GM19463 (cell line): ENCODE measurements around the gene PARD3.

Experiments used
- ATAC-seq: cut with Tn5 transposase; IDR thresholded peaks from one replicate; pipeline ENCODE4 v1.9.1; 2021; ENCODE audit warnings: mild to moderate bottlenecking, moderate library complexity; ENCODE audit not compliant: unreplicated experiment

PARD3 gene

GRCh38 chr10:34334908-34335307 lies 480.2 kb downstream of the PARD3 start:
- no peak for ATAC-seq

DNA sequence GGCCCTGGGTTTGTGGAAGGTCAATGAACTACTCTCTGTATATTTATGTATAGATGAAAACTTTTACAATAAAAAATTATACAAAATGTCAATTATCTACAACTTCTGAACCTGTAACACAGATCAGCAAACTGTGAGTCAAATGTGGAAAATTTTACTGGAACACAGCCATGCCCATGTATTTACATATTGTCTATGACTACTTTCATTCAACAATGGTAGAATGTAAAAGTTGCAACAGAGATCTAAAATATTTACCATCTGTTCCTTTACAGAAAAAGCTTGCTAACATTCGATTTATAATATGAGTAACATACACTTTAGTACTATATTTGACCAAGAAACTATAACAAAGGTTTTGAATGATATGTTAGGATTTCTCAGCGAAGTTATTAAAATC lies 481.6 kb downstream of the PARD3 start:
- no peak for ATAC-seq

DNA sequence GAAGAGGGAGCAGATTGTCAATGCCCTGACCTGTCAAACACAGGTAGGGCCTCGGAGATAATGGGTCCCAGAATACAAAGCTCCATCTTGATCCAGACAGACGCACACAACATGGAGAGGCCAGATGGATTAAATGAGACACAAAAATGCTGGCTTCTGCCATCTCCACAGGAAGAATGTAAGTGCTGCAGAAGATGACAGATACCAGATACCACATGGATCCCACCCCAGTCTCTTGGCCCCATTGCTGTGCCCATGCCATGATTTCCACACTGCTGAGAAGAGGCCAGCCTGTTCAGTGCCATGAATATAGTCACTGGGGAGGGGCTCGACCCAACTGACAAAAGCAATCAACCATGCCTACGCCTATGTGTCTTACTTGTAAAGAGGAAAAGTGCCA lies 487.9 kb downstream of the PARD3 start:
- no peak for ATAC-seq

DNA sequence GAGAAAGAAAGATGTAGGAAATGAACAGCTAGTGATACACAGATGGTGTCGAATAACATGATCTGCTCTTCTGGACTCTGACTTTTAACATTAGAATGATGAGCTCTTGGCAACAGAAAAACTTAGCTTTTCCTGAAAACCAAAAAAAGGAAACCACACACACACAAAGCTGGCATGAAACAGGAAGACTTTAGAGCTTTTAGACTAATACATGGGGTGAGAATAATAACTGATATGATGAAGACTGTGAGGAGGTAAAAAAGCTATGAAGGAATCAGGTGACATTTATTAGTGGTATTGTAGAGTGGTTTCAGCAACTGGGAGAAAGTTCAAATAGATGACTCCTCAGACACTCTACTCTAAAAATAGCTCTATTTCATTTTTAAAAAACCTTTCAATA lies 491.9 kb downstream of the PARD3 start:
- ATAC-seq: no peak

DNA sequence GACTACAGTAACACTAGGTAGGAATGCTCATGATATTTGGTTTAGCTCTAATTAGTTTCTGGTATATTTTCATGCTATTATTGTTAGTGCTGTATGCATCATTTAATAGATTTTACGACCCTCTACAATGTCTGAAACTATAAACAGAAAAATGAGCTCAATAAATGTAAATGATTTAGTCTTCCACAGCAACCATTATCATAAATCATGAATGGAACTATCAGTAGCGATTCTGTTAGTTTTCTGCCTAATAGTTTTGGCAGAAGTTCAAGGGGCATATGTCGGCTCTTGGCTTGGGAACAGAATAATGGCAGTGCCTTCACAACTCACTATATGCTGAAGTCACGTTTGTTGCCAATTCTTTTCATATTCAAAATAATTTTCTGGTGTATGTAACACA lies 494.8 kb downstream of the PARD3 start:
- ATAC-seq: no peak

DNA sequence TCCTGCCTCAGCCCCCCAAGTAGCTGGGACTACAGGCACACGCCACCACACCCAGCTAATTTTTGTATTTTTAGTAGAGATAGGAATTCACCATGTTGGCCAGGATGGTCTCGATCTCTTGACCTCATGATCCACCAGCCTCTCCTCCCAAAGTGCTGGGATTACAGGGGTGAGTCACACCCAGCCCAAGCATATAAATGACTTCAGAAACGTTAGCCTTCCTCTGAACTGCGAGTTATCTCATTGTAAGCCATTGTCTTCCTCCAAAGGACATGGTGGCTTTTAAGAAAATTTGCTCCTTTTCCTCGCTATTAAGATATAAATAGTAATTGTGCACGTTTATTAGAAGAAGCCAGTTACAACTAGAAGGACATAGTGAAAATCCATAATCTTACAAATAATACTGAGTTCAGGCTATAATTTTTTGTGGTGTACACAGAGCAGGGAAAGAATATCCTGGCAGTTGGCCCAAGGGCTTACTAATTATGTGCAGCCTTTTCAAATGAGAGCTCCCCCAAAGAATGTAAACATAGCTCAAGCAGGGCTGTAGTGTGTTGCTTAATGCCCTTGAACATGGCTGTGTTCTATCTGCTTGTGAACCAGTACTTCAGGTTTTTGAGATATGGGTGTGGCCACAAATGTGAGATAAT lies 495.8 kb downstream of the PARD3 start:
- ATAC-seq: no peak

- ATAC-seq: no peak
Measured at GRCh38 chr10:34316154-34316553, 498.9 kb downstream of the PARD3 start.

DNA sequence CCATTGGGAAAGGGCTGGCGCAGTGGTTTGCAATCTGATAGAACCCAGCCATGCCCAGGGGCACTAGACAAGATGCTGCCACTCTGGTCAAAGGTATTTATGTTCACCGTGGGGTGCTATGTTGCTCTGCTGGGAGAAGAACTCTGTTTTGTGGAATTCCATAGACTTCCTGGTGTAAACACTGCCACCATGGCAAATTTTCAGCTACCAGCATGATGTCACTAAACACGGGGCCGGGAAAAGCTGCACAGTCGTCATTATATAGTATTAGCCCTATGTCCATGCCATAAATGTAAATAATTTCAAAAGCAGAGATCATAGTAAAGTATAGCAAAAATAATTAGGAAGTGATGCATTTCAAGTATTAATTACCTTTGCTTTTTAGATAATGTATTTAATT lies 500.6 kb downstream of the PARD3 start:
- no peak for ATAC-seq

DNA sequence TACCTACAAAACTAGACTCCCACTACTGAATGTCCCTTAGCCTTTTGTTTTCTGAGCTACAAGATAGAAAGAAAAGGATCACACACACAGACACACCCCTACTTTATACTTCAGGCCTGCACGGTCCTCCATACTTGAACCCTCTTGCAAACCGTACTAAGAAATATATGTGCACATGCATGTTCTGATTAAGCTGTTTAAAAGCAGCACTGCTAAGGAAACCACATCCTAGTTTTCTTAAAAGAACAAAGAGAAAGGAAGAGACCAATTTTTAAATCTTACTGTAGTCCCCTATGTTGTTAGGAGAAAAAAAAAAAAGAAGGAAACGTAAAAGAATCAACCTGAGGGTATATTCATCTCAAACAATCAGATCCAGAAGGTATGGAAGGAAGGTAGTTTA lies 501.2 kb downstream of the PARD3 start:
- no peak for ATAC-seq

DNA sequence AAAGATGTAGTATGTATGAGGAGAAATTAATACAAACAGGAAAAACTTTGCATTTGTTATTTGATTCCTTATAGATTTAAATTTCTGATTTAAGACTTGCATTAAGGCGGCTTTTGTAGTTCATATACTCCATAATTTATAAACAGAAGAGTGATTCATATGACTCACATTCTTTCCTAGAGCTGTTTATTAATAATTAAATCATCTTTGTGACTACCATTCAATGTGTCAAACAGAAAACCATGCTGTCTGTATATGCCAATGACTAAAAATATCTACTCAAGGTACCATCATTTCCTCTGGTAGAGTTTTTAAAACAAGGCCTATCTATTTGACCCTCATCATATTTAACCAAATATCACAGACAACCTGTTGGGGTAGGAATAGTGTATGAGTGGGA lies 501.7 kb downstream of the PARD3 start:
- no peak for ATAC-seq

- no peak for ATAC-seq
Measured at GRCh38 chr10:34311679-34312078, 503.4 kb downstream of the PARD3 start.

GRCh38 chr10:34310234-34310633 lies 504.9 kb downstream of the PARD3 start:
- no peak for ATAC-seq

DNA sequence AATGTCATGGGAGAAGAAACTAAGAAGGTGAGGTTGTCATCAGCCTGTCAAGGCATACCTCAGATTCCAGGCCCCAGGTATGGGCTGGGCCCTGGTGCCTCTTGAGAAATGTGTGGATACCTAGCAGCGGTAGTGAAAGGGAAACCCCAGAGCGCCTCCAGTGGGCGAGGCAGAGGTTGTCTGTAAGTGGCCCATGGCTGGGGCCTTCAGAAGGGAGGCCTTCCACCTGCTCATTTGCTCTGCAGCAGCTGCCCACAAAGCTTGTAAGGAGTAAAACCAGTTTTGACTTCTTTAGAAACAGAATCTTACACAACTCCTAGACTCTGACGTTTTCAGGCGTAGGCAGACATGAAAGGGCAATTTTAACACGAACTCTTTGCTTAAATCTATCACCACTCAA lies 509.9 kb downstream of the PARD3 start:
- ATAC-seq: peak; percentile 65

DNA sequence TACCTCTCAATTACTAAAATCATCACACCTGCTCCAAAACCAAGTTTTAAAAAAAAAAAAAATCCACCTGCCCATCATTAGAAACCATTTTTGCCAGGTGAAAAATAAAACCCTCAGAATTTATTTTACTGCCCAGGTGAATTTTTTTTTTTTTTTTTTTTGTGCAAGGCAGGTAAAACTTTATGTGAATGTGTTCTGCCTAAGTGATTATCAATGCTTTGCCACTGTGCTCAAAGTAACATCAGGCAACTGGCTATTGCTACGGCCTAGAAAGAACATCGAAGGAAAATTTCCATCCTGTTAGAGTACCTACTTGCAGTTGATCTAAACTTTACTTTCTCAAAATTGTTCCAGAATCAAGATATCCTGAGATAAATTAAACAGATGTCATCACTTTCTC lies 512.1 kb downstream of the PARD3 start:
- ATAC-seq: no peak

DNA sequence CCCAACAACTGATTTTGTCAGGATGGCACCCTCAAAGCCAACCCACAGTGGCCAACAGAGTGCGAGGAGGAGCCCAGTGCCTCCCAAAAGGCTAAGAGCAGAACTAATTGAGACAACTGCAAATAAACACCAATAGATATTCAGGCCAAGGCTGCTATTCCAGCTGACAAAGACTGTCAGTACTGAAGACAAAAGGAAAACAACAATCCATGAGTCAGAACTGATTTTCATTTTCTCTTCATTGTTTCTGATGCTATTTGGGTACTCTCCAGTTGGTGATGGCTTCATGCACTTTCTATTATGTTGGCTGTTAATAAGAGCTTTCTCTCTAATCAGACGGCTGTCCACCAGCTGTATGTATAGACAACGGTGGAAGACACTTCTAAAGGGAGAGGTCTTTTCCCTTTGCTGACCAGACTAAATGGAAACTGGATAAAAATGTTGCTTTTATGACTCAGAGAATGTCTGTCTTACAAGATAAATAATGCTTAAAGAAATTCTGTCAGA lies 515.9 kb downstream of the PARD3 start:
- peak; percentile 47 for ATAC-seq

DNA sequence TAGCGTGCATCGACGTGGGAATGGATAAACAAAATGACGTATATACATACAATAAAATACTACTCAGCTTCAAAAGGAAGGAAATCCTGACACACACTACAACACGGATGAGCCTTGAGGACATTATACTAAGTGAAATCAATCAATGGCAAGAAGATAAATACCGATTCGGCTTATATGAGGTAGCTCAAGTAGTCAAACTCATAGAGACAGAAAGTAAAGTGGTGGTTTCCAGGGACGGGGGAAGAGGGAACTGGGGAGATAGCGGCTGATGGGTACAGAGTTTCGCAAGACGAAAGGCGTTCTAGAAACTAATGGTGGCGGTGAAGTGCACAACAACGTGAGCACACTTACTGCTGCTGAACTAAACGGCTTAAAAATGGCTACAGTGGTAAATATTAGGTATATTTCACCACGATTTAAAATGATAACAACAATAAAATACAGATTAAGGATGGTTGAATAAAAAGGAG lies 516.7 kb downstream of the PARD3 start:
- ATAC-seq: no peak

GRCh38 chr10:34297541-34298345 lies 517.4 kb downstream of the PARD3 start:
- no peak for ATAC-seq

DNA sequence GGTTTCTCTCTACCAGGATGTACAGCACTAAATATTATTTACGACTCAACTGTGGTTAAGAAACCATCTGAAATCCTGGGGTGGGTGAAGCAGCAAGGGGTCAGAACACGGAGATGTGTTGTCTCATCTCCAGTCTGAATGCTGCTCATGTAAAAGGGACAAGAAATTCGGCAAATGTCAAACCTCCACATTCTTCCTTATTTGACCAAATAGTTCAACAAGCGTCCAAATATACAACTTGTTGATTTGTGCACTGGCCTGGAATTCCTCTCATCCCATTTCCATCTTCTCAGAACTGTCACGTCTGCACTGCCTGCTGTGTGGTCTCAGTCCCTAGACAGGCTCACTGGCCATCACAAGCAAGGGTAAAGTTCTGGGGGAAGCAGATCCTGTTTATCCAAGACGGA lies 520.0 kb downstream of the PARD3 start:
- no peak for ATAC-seq

DNA sequence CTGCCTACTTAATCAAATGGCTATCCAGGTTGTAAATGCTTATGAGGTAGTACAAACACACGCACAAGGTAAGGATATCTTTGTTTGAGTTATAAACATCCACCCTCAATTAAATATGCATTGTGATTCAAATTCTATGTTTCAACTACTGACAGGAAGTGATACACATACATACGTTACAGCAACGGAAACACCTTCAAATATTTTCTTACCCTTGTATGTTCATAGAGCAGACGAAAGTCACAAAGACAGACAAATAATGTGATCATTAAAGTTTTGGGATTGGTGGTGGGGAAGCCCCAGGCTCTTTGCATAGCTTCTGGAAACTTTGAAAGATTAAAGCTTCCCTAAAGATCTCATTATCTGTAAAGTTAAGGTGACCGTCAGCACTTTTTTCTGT lies 521.0 kb downstream of the PARD3 start:
- no peak for ATAC-seq

DNA sequence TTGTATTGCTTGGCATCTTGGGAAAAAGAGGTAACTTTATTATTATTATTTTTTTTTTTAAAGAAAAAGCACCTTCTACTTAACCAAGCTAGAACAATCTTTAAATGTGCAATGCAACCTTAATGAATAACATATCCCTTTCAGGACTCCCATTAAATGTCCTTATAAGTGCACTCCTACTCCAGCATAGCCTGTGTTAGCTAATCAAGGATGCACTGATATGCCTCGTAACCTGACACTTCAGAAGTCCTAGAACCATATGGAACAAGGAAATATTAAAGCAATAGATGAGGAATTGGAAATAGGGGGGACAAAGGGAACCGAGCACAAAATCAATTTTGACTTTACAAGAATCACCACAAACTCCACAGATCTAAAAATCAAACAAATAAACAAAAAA lies 522.4 kb downstream of the PARD3 start:
- no peak for ATAC-seq

DNA sequence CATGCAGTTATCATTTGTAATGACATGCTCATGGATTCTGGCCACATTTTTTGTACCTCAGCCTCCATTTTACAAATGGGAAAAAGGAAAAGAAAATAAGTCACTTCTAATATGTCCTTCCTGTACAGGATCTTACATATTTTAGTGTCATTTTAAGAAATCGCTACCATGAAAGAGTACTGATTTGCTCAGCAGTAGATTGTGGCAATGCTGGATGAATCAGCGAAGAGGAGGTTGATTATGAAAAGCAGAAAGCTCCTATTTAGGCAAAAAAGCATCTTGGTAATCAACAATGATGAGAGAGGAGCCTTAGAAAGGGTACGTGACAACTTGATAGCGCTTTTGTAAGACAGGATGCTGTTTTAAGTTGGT lies 522.9 kb downstream of the PARD3 start:
- ATAC-seq: no peak

DNA sequence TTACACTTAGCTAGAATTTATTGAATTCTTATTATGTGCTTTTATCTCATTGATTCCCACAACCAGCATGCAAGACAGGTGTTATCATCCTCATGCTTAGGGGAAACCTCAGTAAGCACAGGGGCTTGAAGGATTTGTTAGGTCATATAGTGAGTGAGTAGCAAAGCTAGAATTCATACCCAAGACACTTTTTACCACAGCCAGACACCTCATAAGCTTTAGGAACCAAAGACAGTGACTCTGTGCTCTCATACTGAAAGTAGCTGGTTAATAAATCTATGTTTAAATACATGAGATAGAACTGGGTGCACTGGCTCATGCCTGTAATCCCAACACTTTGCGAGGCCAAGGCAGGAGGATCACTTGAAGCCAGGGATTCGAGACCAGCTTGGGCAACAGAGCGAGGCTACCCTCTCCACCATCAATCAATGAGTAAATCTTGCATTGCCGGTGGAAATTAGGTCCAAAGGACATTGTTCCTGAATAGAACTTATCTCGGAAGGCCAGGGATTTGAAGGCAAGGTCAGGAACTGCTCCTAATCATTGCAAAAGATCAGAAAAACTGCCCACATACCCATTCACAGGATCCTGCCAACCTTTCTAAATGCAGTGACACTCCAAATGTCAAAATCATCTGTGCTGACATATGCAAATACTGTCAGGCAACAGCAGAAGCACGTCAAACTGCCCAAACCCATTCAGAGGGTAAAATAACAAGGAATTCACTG lies 523.5 kb downstream of the PARD3 start:
- ATAC-seq: peak; percentile 93
